ENCODE measurements around the gene CRPPA. TPM values are rescaled to one million over a fixed set of nuclear protein-coding genes. Genes with fewer than 3 reads are reported as not detected.
"Not testable (repeated sequence)": the region's sequence is repeated elsewhere in the genome, so short reads cannot be mapped to it uniquely, and the experiment has no call there.

Gene CRPPA
- total RNA-seq, 1 donor from 2014 or later = 1.1 TPM

DNA sequence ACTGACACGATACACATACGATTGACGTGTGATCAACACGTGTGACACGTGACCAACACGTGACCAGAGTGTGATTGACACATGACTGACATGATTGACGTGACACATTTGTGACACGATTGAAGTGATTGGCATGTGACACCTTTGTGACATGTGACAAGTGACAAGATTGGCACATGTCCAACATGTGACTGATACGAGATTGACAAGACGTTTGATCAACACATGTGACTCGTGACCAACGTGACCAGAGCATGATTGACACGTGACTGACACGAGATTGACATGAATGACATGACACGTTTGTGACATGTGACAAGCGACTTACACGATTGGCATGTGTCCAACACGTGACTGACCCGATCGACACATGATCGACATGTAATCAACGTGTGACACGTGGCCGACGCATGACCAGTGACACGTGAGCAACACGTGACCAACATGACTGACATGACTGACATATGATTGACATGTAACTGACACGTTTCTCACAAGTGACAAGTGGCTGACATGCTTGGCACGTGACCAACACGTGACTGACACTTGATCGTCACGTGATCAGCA lies 22.0 kb downstream of the CRPPA start:
- intact Hi-C loops (cut with micrococcal nuclease) = no loop called here

DNA sequence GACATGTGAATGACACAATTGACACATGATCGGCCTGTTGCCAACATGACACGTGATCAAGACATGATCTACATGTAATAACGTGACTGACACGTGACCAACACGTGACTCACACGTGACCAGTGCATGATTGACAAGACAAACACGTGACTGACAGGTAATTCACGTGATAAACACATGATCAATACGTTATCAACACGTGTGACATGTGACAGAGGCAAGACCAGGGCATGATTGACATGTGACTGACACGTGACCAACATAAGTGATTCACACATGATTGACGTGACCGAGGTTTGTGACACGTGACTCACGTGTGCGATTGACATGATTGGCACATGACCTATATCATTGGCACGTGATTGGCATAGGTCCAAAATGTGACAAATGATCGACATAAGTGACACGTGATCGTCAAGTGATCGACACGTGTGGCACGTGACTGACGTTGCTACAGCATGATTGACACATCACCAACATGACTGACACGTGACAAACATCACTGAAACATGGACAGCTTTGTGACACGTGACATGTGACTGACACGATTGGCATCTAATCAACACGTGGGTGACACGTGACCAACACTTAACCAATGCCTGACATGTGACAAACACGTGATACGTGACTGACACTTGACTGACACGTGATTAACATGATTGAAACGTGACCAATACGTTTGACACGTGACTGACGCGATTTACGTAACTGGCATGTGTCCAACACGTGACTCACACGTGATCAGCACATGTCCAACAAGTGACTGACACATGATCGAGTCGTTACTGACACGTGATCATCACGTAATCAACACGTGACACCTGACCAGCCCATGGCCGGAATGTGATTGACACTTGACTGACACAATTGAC lies 23.0 kb downstream of the CRPPA start:
- intact Hi-C loops (cut with micrococcal nuclease) = no loop called here

DNA sequence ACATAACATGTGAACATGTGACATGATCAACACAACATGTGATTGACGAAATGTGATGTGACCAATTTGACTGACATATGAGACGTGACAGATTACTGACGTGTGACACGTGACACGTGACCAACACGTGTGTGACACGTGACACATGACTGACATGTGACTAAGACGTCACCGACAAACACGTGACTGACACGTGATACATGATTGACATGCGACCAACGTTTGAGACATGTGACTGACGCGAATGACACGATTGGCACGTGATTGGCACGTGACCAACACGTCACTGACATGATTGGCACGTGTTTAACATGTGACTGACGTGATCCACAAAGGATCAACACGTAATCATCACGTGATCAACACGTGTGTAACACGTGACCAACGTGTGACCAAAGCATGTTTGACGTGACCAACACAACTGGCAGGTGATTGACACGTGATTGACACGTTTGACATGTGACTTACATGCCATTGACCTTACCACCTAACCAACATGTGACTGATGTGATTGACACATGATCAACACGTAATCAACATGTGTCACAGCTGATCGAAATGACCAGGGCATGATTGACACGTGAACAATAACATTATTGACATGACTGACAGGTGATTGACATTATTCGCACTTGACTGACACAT lies 23.7 kb downstream of the CRPPA start:
- intact Hi-C loops (cut with micrococcal nuclease) = no loop called here

DNA sequence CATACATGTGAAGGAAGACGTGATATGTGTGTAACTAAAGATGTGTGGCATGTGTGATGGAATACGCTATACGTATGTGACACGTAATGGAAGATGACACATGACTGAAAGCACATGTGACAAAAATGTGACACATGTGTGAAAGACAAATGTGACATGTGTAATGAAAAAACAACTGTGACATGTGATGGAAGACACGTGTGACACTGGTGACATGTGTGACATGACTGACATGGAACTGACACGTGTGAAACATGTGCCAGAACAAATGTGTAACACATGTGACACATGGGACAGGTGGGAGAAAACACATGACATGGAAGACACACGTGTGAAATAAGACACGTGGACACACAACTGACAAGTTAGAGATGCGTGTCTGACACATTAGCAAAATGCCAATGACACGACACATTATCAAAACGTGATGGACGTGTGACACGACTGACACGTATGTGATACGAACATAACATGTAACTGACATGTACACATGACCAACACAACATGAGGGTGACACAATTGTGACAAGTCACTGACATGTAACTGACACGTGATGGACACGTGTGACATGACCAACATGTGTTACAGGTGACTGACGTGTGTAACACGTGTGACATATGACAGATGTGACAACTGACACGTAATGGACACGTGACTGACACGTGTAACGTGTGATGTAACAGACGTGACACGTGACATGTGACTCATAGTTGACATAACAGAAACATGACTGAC lies 24.4 kb downstream of the CRPPA start:
- intact Hi-C loops (cut with micrococcal nuclease) = no loop called here

DNA sequence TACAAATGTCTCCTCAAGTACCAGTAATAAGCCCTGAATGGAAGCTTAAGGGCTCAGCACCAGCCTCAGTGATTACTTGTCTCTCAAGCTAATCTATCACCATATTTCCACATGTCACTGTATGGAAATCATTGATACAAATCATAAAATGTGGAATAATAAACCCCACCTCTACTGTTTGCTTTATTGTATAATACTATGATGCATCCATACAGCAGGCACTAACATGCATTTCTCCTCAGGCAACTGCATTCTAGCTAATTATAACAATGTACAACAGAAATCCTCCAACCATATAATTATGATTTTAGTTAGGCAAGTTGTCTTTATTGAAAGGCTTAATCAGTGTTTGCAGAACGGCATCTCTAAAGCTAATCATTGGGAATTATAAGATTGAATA lies 26.2 kb downstream of the CRPPA start:
- intact Hi-C loops (cut with micrococcal nuclease) = no loop called here

DNA sequence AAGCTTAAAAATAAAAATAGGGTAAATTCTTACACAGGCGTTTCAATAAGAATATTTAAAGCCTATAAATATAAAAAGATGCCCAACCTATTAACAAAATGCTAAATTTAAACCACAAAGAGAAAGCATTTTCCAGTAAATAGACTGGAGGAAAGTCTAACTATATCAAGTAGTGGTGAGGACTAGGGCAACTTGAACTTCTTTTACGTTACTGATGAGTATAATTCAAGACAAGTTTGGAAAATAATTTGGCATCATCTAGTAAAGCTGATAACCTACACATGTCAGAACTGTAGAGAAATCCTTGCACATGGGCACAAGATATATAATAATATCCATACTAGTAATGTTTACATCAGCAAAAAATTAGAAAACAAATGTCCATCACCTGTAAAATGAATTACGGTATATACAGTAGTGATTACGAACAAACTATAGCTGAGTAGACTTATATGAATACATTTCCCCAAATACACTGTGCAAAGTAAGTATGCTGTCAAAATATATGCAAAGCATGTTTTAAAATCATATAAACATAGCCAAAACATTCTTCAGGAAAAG lies 27.4 kb downstream of the CRPPA start:
- intact Hi-C loops (cut with micrococcal nuclease) = no loop called here

DNA sequence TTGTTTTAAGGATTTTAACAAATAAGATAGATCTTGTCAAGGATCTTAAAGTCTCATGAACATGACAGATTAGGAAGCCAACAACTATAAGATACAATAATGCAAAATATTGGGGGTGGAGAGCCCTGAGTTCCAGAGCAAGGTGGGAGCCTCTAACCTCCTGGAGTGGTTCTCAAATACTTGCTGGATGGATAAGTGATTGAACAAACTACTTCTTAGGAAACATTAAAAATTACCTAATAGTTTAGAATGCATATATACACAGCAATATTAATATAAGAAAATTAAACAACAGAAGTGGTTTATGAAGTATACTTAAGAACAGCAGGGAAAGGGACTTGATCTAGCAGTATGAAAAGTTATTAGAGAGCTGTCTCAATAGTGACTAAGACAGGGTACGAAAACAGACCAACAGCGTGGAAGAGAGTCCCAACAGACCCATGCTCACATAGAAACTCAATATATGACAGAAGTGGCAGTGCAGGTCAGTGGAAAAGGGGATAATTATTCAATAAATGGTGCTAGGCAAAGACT lies 28.3 kb downstream of the CRPPA start:
- intact Hi-C loops (cut with micrococcal nuclease) = no loop called here

DNA sequence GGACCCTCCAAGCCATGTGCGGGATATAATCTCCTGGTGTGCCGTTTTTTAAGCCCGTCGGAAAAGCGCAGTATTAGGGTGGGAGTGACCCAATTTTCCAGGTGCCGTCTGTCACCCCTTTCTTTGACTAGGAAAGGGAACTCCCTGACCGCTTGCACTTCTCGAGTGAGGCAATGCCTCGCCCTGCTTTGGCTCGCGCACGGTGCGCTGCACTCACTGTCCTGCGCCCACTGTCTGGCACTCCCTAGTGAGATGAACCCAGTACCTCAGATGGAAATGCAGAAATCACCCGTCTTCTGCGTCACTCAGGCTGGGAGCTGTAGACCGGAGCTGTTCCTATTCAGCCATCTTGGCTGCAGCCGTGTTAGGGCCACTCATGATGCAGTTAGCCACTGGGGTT lies 37.6 kb downstream of the CRPPA start:
- intact Hi-C loops (cut with micrococcal nuclease) = not testable (repeated sequence)

DNA sequence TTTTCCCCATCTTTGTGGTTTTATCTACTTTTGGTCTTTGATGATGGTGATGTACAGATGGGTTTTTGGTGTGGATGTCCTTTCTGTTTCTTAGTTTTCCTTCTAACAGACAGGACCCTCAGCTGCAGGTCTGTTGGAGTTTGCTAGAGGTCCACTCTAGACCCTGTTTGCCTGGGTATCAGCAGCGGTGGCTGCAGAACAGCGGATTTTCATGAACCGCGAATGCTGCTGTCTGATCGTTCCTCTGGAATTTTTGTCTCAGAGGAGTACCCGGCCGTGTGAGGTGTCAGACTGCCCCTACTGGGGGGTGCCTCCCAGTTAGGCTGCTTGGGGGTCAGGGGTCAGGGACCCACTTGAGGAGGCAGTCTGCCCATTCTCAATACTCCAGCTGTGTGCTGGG lies 38.2 kb downstream of the CRPPA start:
- intact Hi-C loops (cut with micrococcal nuclease) = not testable (repeated sequence)

Other genes starting within 250 kb of the CRPPA start
- gene SOSTDC1, start 44.2 kb upstream of the CRPPA start, total RNA-seq = not detected in 2 replicates
- gene LRRC72, start 105.3 kb upstream of the CRPPA start, total RNA-seq = not detected in 2 replicates
- 9.8 TPM in 2 replicates for gene ANKMY2, start 224.2 kb upstream of the CRPPA start, total RNA-seq
- 53.6 and 59.9 TPM in 2 replicates for gene BZW2, start 224.6 kb upstream of the CRPPA start, total RNA-seq

All from T-helper 2 cell treated with Interferon-gamma antibody and Interleukin-4, amounts not matched to agents 100 ng/mL and 5 ng/mL, for 36 hours (primary cell).